Measurements from ENCODE around the gene NMT1. TPM values are rescaled to one million over a fixed set of nuclear protein-coding genes. Genes with fewer than 3 reads are reported as not detected.
A peak's percentile ranks its signal among the peaks of the same experiment; 100 is the strongest.
"Not testable (repeated sequence)": the region's sequence is repeated elsewhere in the genome, so short reads cannot be mapped to it uniquely, and the experiment has no call there.

Gene NMT1
- total RNA-seq, 2 donors from 2014 or later, result 122 to 136 TPM

DNA sequence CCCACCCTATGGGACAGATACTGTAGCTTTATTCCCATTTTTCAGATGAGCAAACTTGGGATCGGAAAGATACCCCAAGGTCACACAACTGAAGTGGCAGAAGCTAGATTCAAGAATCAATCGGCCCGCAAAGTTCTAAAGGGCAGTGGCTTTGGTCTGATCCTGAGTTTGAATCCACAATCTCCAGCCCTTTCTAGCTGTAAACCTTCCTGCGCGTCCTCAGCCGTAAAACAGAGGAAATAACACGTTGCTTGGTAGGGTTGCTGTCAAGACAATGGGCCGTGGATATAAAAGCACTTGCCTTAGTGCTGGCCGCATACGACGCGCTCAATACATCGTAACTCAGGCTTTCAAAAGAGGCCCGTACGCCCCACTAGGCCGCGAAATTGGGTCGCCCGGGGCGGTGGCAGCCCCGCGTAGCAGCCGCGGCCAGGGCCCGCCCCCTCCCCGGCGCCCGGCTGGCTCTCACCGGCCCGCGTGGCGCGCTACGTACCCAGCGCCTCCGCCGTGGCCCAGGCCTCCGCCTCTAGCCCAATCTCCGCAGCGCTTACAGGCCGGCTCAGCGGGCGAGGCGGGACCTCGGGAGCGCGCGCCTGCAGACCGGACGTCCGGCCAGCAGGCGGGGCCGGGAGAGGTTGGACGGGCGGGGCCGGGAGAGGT lies 9.9 kb upstream of the NMT1 start, which contains the start of gene DCAKD:
Gene DCAKD (minus strand): TSS at position 573 of the 660 bp plus-strand sequence. CDS start 16,747 bp downstream, outside the sequence.
- H3K36me3 Mint-ChIP-seq (ENCODE audit: low read depth), result peaks cover 9% of the 10 kb centered on the region
- H3K4me1 Mint-ChIP-seq, result peaks cover 12% of the 10 kb centered on the region
- DNase-seq, result peak; percentile 99
- peak within 1 kb of the TSS; percentile 88 for H3K9ac ChIP-seq (ENCODE audit: extremely low read depth, low read length, poor library complexity, severe bottlenecking)
- H3K27ac Mint-ChIP-seq, result peak within 1 kb of the TSS; percentile 84
- H3K4me3 ChIP-seq (ENCODE audit: low read length), result peak within 1 kb of the TSS; percentile 94
- H3K9me3 Mint-ChIP-seq, result no peaks in the 10 kb centered on the region
- H3K4me3 Mint-ChIP-seq, result peak within 1 kb of the TSS; percentile 75
- H3K9me3 ChIP-seq (ENCODE audit: control insufficient read depth, low read length), result no peaks in the 10 kb centered on the region
- H3K27me3 Mint-ChIP-seq (ENCODE audit: insufficient read depth), result no peaks in the 10 kb centered on the region
- H3K27me3 ChIP-seq (ENCODE audit: control insufficient read depth, insufficient read depth, low read length, poor library complexity, severe bottlenecking), result no peaks in the 10 kb centered on the region
- H3K36me3 ChIP-seq (ENCODE audit: control insufficient read depth, insufficient read depth, low read length), result no peaks in the 10 kb centered on the region
- H3K4me1 ChIP-seq (ENCODE audit: control insufficient read depth, insufficient read depth, low read length), result no peaks in the 10 kb centered on the region
- peak within 1 kb of the TSS; percentile 90 for H3K27ac ChIP-seq (ENCODE audit: low read depth, low read length)
- WGBS, 2 experiments (ENCODE audit: insufficient coverage in 1 of 2, insufficient read length in 1 of 2), result 0 to 1% methylated on average over 21 to 52 of the region's 56 CpGs
- TF ChIP-seq, protein P1, sequence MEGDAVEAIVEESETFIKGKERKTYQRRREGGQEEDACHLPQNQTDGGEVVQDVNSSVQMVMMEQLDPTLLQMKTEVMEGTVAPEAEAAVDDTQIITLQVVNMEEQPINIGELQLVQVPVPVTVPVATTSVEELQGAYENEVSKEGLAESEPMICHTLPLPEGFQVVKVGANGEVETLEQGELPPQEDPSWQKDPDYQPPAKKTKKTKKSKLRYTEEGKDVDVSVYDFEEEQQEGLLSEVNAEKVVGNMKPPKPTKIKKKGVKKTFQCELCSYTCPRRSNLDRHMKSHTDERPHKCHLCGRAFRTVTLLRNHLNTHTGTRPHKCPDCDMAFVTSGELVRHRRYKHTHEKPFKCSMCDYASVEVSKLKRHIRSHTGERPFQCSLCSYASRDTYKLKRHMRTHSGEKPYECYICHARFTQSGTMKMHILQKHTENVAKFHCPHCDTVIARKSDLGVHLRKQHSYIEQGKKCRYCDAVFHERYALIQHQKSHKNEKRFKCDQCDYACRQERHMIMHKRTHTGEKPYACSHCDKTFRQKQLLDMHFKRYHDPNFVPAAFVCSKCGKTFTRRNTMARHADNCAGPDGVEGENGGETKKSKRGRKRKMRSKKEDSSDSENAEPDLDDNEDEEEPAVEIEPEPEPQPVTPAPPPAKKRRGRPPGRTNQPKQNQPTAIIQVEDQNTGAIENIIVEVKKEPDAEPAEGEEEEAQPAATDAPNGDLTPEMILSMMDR (conservative IDR thresholded peaks at IDR 0.05), result no peak

DNA sequence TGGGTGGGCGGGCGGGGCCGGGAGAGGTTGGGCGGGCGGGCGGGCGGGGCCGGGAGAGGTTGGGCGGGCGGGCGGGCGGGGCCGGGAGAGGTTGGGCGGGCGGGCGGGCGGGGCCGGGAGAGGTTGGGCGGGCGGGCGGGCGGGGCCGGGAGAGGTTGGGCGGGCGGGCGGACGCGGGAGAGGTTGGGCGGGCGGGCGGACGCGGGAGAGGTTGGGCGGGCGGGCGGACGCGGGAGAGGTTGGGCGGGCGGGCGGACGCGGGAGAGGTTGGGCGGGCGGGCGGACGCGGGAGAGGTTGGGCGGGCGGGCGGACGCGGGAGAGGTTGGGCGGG lies 9.4 kb upstream of the NMT1 start:
- H3K4me1 Mint-ChIP-seq; H3K4me1 ChIP-seq (ENCODE audit: control insufficient read depth, insufficient read depth, low read length); H3K9ac ChIP-seq (ENCODE audit: extremely low read depth, low read length, poor library complexity, severe bottlenecking); DNase-seq; H3K4me3 ChIP-seq (ENCODE audit: low read length); H3K36me3 ChIP-seq (ENCODE audit: control insufficient read depth, insufficient read depth, low read length); H3K36me3 Mint-ChIP-seq (ENCODE audit: low read depth); H3K27me3 ChIP-seq (ENCODE audit: control insufficient read depth, insufficient read depth, low read length, poor library complexity, severe bottlenecking); H3K9me3 ChIP-seq (ENCODE audit: control insufficient read depth, low read length); H3K27ac Mint-ChIP-seq; H3K27ac ChIP-seq (ENCODE audit: low read depth, low read length); H3K27me3 Mint-ChIP-seq (ENCODE audit: insufficient read depth); H3K9me3 Mint-ChIP-seq: not testable (repeated sequence)
- peak overlapping the region; percentile 59 for H3K4me3 Mint-ChIP-seq
- no CpG with 5 or more reads among the region's 54 CpGs for WGBS, 2 experiments (ENCODE audit: insufficient coverage in 1 of 2, insufficient read length in 1 of 2)

DNA sequence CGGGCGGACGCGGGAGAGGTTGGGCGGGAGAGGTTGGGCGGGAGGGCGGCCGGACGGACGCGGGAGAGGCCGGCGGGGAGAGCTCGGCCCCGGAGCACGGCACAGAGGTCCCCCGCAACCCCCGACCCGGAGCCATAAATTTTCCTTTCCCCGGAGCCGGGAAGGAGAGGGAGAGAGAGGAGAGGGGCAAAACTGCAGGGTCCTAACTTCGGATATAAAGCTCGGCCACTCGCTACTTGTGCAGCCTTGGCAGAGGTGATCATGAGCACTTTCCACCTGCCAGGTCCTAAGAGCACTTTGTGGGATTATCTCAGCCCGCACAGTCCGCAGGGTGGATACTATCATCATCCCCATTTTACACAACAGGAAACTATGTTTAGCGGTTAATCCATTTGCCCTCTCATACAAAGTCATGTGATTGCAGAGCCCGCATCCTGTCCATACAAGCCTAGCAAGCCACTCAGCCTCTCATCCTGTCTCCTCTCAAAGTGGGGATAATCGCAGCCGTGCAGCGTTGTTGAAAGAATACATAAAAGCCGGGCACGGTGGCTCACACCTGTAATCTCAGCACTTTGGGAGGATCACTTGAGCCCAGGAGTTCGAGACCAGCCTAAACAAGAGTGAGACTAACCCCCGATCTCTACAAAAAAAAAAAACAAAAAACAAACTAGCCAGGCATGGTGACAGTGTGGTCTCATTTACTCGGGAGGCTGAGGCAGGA lies 8.9 kb upstream of the NMT1 start:
- no peaks in the 10 kb centered on the region for H3K36me3 ChIP-seq (ENCODE audit: control insufficient read depth, insufficient read depth, low read length)
- peak overlapping the region; percentile 59 for H3K4me3 Mint-ChIP-seq
- H3K27me3 ChIP-seq (ENCODE audit: control insufficient read depth, insufficient read depth, low read length, poor library complexity, severe bottlenecking), result no peaks in the 10 kb centered on the region
- TF ChIP-seq, protein P1 (conservative IDR thresholded peaks at IDR 0.05), result no peak
- WGBS, 2 experiments (ENCODE audit: insufficient coverage in 1 of 2, insufficient read length in 1 of 2), result 24 to 41% methylated on average over 14 to 34 of the region's 36 CpGs
- no peaks in the 10 kb centered on the region for H3K4me1 ChIP-seq (ENCODE audit: control insufficient read depth, insufficient read depth, low read length)
- peaks cover 5% of the 10 kb centered on the region for H3K4me1 Mint-ChIP-seq
- peak overlapping the region; percentile 75 for H3K4me3 ChIP-seq (ENCODE audit: low read length)
- DNase-seq, result peak; percentile 85
- no peaks in the 10 kb centered on the region for H3K9me3 Mint-ChIP-seq
- peak overlapping the region; percentile 84 for H3K27ac Mint-ChIP-seq
- H3K9ac ChIP-seq (ENCODE audit: extremely low read depth, low read length, poor library complexity, severe bottlenecking), result peak overlapping the region; percentile 23
- peaks cover 4% of the 10 kb centered on the region for H3K36me3 Mint-ChIP-seq (ENCODE audit: low read depth)
- H3K27me3 Mint-ChIP-seq (ENCODE audit: insufficient read depth), result no peaks in the 10 kb centered on the region
- no peaks in the 10 kb centered on the region for H3K9me3 ChIP-seq (ENCODE audit: control insufficient read depth, low read length)
- H3K27ac ChIP-seq (ENCODE audit: low read depth, low read length), result peak overlapping the region; percentile 73
